GM08714 (cell line): ENCODE results near the gene KRR1.
"Not testable (repeated sequence)": the region's sequence is repeated elsewhere in the genome, so short reads cannot be mapped to it uniquely, and the experiment has no call there.

ENCODE experiments used
- H3K4me3 ChIP-seq: fragments of 200-500 bp; sonication (Bioruptor generic); 2 replicates; pipeline ENCODE4 v1.5.1; 2014; ENCODE audit warnings: mild to moderate bottlenecking, low read length, inconsistent platforms
- ZNF274 ChIP-seq: IDR thresholded peaks from 2 replicates; pipeline ENCODE4 v1.6.1; 2012; ENCODE audit warnings: mild to moderate bottlenecking, low read depth, low read length

Gene KRR1

DNA sequence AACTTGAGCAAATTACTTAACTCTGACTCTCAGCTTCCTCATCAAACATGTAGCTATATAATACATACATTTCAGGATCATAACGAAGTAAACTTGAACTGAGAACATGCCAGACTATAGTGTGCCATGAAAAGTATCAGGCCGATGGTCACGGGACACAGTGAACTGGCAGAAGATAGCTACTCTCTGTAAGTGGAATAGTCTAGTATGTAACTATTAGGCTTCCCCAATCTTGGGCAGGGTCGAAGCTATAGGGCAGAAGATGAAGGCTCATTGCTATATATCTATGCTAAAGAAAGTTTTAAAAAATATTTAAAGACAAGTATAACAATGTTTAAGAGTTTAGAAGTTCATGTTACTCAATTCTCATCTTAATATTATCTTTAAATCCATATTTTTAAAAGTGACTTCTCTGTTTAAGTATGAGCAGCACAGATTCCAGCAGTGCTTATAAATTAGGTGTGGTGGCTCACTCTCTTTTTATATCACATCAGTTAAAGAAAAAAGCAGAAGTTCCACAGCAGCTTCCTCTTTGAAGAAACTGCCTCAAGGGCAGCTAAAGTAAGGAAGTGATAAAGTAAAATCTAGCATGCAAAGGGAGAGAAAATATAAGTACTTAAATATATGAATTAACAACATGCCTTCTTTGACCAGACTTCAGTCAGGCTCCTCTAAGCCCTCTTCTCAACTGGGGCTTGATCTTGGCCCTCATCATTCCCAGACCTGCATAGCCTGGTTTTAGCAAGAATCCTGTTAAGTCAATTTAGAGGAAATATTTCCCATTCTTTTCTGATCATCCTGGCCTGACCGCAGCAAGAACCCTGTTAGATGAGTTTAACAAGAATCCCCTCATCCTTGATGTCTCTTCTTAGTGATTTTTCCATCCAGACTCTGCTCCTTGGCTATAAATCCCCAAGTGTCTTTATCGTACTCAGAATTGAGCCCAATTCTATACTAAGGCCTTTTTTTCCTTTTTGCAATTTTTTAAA is 39.2 kb downstream of the KRR1 start:
- H3K4me3 ChIP-seq, result no peak overlapping the region
- no peak for TF ChIP-seq ZNF274

GRCh38 chr12:75460204-75460603 is 51.2 kb downstream of the KRR1 start:
- H3K4me3 ChIP-seq, result no peak overlapping the region
- TF ChIP-seq ZNF274, result no peak

- no peak overlapping the region for H3K4me3 ChIP-seq
- TF ChIP-seq ZNF274, result no peak
These were observed 51.7 kb downstream of the KRR1 start for GRCh38 chr12:75459755-75460154.

GRCh38 chr12:75457866-75458265 is 53.5 kb downstream of the KRR1 start:
- not testable (repeated sequence) for H3K4me3 ChIP-seq

DNA sequence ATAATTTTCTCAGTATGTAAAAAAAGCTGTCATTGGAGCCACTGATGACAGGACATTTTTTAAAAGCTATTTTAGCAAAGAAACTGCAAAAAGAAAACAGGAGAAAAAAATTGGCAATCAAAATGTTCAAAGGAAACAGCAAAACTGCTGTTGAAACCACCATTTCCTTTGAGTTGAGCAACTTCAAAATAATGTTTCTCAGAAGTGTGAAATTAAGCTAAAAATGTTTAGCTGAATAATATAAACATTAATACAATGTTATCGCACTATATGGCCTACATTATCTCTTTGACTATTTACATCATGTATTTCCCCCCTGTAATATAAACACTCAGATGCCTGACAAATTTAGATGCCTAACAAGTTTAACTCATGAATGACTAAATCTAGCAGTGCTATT is 54.2 kb downstream of the KRR1 start:
- H3K4me3 ChIP-seq, result no peak overlapping the region
- no peak for TF ChIP-seq ZNF274

GRCh38 chr12:75455839-75456238 is 55.6 kb downstream of the KRR1 start:
- TF ChIP-seq ZNF274, result no peak
- H3K4me3 ChIP-seq, result no peak overlapping the region

- no peak for TF ChIP-seq ZNF274
- no peak overlapping the region for H3K4me3 ChIP-seq
These were observed 58.6 kb downstream of the KRR1 start for GRCh38 chr12:75452675-75453330.

- TF ChIP-seq ZNF274, result no peak
- H3K4me3 ChIP-seq, result no peak overlapping the region
These were observed 63.6 kb downstream of the KRR1 start for GRCh38 chr12:75447691-75448393.

GRCh38 chr12:75446857-75447256 is 64.6 kb downstream of the KRR1 start:
- no peak overlapping the region for H3K4me3 ChIP-seq
- no peak for TF ChIP-seq ZNF274

DNA sequence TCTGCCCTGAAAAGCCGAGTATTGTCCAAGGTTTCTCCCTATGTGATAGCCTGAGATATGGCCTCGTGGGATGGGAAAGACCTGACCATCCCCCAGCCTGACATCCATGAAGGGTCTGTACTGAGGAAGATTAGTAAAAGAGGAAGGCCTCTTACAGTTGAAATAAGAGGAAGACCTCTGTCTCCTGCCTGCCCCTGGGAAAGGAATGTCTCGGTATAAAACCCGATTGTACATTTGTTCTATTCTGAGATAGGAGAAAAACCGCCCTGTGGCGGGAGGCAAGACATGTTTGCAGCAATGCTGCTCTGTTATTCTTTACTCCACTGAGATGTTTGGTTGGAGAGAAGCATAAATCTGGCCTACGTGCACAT is 66.3 kb downstream of the KRR1 start:
- H3K4me3 ChIP-seq, result not testable (repeated sequence)

DNA sequence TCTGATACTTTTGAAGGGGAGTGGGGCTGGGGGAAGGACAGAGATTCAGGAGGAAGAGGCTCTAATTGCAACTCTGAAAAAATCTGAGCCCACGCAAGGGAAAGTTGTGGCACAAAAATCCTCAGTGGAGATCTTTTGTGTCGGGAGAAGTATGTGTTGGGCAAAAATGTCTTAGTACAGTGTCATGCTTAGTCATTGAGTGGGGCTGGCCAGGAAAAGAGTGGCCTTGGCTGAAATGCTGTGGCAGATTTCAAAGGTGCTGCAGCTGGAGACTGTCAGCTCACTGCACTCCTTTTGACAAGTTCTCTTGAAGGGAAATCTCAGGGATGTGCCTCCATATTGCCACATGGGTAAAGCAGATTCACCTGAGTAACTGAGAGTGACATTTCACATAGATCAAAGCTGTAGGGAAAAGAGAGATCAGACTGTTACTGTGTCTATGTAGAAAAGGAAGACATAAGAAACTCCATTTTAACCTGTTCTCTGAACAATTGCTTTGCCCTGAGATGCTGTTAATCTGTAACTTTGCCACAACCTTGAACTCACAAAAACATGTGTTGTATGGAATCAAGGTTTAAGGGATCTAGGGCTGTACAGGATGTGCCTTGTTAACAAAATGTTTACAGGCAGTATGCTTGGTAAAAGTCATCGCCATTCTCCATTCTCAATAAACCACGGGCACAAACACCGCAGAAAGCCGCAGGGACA is 66.8 kb downstream of the KRR1 start:
- no peak for TF ChIP-seq ZNF274
- no peak overlapping the region for H3K4me3 ChIP-seq

DNA sequence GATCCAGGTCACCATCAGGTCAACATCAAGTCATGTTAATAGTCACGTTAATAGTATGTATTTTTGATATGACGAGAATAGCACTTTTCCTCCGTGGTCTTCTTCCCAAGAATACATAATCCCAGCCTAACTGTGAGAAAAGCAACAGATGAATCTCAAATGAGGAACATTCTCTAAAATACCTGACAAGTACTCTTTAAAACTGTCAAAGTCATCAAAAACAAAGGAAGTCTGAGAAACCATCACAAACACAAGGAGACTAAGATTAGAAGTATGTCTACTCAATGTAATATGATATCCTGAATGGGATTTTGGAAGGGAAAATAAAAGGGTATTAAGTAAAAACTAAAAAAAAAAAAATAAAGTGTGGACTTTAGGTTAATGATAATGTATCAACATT is 67.7 kb downstream of the KRR1 start:
- no peak overlapping the region for H3K4me3 ChIP-seq
- no peak for TF ChIP-seq ZNF274

DNA sequence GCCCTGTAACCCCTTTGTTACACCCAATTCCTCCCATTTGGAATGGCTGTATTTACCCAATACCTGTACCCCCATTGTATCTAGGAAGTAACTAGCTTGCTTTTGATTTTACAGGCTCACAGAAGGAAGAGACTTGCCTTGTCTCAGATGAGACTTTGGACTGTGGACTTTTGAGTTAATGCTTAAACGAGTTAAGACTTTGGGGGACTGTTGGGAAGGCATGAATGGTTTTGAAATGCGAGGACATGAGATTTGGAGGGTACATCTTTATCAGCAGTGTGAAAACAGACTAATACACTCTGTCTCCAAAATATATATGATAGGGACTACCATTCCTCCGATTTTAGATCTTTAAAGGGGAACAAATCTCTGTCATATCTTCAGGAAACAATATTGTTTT is 69.0 kb downstream of the KRR1 start:
- not testable (repeated sequence) for H3K4me3 ChIP-seq

DNA sequence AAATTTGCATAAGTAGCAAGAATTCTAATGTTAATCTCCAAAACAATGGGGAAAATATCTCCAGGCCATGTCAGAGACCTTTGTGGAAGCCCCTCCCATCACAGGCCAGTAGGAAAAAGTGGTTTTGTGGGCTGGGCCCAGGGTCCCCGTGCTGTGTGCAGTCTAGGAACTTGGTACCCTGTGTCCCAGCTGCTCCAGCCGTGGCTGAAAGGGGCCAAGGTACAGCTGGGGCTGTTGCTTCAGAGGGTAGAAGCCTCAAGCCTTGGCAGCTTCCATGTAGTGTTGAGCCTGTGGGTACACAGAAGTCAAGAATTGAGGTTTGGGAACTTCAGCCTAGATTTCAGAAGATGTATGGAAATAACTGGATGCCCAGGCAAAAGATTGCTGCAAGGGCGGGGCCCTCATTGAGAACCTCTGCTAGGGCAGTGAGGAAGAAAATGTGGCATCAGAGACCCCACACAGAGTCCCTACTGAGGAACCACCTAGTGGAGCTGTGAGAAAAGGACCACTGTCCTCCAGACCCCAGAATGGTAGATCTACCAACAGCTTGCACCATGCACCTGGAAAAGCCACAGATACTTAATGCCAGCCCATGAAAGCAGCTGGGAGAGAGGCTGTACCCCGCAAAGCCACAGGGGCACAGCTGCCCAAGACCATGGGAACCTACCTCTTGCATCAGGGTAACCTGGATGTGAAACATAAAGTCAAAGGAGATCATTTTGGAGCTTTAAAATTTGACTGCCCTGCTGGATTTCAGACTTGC is 69.5 kb downstream of the KRR1 start:
- not testable (repeated sequence) for H3K4me3 ChIP-seq
